Vagina (tissue), 2 donors: Measurements from ENCODE around the gene METTL1.

Experiments
- POLR2A ChIP-seq, 2 donors: fragments of 450-650 bp; IDR thresholded peaks; one replicate each; pipeline ENCODE4 v1.6.1; 2017; ENCODE audit warnings: antibody characterized with exemption in 2 of 2, mild to moderate bottlenecking in 2 of 2, moderate library complexity in 2 of 2
- TF ChIP-seq, protein P1 (sequence below), 3 experiments: fragments of 450-650 bp in 2 of 3; fragments of 200-600 bp in 1 of 3; sonication (generic) in 1 of 3; IDR thresholded peaks; one replicate each; pipeline ENCODE4 v1.5.1; 2017 to 2019; ENCODE audit warnings: antibody characterized with exemption in 3 of 3, mild to moderate bottlenecking in 2 of 3, moderate library complexity in 2 of 3

DNA sequence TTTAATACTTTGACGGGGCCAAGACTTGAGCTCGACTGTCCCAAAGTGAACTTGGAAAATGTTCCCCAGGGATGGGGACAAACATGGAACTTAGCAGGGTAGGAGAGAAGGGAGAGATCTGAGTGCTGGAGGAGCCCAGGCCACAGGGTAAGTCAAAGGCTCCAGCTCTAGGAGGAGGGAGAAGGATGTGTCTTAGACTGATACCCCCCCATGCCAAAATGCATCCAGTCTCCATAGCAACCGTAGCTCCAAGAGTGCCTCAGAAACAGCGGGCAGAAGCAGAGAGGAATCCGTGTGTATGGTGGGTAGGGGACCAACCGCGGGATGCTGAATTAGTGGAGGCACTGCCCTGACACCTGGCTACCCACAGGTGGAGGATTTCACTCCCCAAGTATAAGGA lies 32.5 kb downstream of the METTL1 start:
- TF ChIP-seq, protein P1, sequence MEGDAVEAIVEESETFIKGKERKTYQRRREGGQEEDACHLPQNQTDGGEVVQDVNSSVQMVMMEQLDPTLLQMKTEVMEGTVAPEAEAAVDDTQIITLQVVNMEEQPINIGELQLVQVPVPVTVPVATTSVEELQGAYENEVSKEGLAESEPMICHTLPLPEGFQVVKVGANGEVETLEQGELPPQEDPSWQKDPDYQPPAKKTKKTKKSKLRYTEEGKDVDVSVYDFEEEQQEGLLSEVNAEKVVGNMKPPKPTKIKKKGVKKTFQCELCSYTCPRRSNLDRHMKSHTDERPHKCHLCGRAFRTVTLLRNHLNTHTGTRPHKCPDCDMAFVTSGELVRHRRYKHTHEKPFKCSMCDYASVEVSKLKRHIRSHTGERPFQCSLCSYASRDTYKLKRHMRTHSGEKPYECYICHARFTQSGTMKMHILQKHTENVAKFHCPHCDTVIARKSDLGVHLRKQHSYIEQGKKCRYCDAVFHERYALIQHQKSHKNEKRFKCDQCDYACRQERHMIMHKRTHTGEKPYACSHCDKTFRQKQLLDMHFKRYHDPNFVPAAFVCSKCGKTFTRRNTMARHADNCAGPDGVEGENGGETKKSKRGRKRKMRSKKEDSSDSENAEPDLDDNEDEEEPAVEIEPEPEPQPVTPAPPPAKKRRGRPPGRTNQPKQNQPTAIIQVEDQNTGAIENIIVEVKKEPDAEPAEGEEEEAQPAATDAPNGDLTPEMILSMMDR (IDR thresholded peaks at IDR 0.05): no peak
- no peak for TF ChIP-seq POLR2A (IDR thresholded peaks at IDR 0.05)
